ENCODE measurements around the gene FAM90A1. TPM values are rescaled to one million over a fixed set of nuclear protein-coding genes. Genes with fewer than 3 reads are reported as not detected.
"Not testable (repeated sequence)": the region's sequence is repeated elsewhere in the genome, so short reads cannot be mapped to it uniquely, and the experiment has no call there.

The FAM90A1 gene
- total and polyA plus RNA-seq, 2 donors (not counting 3 experiments of a cell fraction or from before 2014, with no cell fraction given), result 0.10 TPM; not detected in 1

DNA sequence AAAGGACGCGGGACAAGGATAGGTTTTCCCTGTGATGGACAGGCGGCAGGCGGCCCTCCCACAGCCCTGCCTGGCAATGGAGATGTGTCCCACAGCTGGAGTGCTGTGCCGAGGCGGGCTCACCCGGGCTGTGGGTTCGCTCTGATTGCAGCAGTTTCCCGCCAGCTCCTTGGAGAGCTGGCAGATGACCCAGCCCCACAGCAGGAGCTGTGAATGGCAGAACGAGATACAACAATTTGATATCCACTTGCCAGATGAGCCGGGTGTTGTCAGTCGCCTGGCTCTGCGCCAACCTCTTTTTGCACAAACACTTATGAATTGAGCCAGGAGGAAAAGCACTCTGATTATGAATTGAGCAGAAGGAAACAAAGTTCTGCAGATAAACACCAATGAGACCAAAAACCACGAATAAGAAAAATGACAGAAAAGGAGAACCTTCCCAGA, 33.7 kb upstream of the FAM90A1 start:
- H3K9ac ChIP-seq (replicated peaks; ENCODE audit: extremely low read depth, insufficient read depth, low read length); H3K9me3 ChIP-seq (replicated peaks; ENCODE audit: control insufficient read depth, insufficient read depth, low read length); H3K36me3 ChIP-seq (ENCODE audit: control insufficient read depth in 2 of 2, extremely low read depth in 1 of 2, insufficient read depth in 2 of 2, low read length in 2 of 2); H3K4me3 ChIP-seq (replicated peaks in 1 of 3; ENCODE audit: insufficient read depth in 1 of 3, low read depth in 1 of 3, low read length in 3 of 3); H3K4me1 ChIP-seq (ENCODE audit: control insufficient read depth, extremely low read depth, insufficient read depth, low read length); FAIRE-seq; BruUV-seq (replicated peaks); H2AFZ ChIP-seq (ENCODE audit: low read depth, low read length); H3K4me2 ChIP-seq (ENCODE audit: insufficient read depth, low read length); H3K79me2 ChIP-seq (ENCODE audit: control insufficient read depth, insufficient read depth, low read length); CTCF ChIA-PET; H3K27me3 ChIP-seq (ENCODE audit: control insufficient read depth in 2 of 2, insufficient read depth in 2 of 2, low read length in 2 of 2); intact Hi-C loops (cut with micrococcal nuclease); H3K27ac ChIP-seq (ENCODE audit: insufficient read depth, low read depth, low read length); H4K20me1 ChIP-seq (replicated peaks; ENCODE audit: control insufficient read depth, extremely low read depth, insufficient read depth, low read length); H3K9me1 ChIP-seq (replicated peaks; ENCODE audit: control insufficient read depth, extremely low read depth, insufficient read depth, low read length); DNase-seq (ENCODE audit: low read depth, low spot score); POLR2A ChIA-PET; dilution Hi-C loops (cut with MboI; ENCODE audit: extremely low pct_ligation_motif_present, low sequenced_read_pairs): not testable (repeated sequence)

DNA sequence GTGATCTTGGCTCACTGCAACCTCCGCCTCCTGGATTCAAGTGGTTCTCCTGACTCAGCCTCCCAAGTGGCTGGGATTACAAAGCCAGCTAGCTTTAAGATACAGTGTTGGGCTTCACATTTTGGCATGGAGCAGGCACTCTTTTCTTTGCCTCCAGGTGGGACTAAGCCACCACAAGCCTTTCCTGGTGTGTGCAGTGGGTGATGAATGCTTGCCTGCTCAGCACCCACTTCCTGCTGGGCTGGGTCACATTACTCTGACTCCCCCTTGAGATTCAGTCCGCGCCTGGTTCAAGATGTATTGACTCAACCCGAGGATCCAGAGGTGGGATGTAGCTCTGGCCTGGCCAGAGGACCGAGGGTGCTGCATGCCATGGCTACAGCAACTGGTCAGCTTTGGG, 28.9 kb upstream of the FAM90A1 start:
- H3K4me3 ChIP-seq (replicated peaks in 1 of 3; ENCODE audit: insufficient read depth in 1 of 3, low read depth in 1 of 3, low read length in 3 of 3); H3K9me1 ChIP-seq (replicated peaks; ENCODE audit: control insufficient read depth, extremely low read depth, insufficient read depth, low read length); DNase-seq (ENCODE audit: low read depth, low spot score); H3K4me2 ChIP-seq (ENCODE audit: insufficient read depth, low read length); BruUV-seq (replicated peaks); POLR2A ChIA-PET; H3K9me3 ChIP-seq (replicated peaks; ENCODE audit: control insufficient read depth, insufficient read depth, low read length); H3K27ac ChIP-seq (ENCODE audit: insufficient read depth, low read depth, low read length); H2AFZ ChIP-seq (ENCODE audit: low read depth, low read length); CTCF ChIA-PET; intact Hi-C loops (cut with micrococcal nuclease); H4K20me1 ChIP-seq (replicated peaks; ENCODE audit: control insufficient read depth, extremely low read depth, insufficient read depth, low read length); dilution Hi-C loops (cut with MboI; ENCODE audit: extremely low pct_ligation_motif_present, low sequenced_read_pairs); H3K4me1 ChIP-seq (ENCODE audit: control insufficient read depth, extremely low read depth, insufficient read depth, low read length); FAIRE-seq; H3K36me3 ChIP-seq (ENCODE audit: control insufficient read depth in 2 of 2, extremely low read depth in 1 of 2, insufficient read depth in 2 of 2, low read length in 2 of 2); H3K79me2 ChIP-seq (ENCODE audit: control insufficient read depth, insufficient read depth, low read length); H3K9ac ChIP-seq (replicated peaks; ENCODE audit: extremely low read depth, insufficient read depth, low read length); H3K27me3 ChIP-seq (ENCODE audit: control insufficient read depth in 2 of 2, insufficient read depth in 2 of 2, low read length in 2 of 2): not testable (repeated sequence)

DNA sequence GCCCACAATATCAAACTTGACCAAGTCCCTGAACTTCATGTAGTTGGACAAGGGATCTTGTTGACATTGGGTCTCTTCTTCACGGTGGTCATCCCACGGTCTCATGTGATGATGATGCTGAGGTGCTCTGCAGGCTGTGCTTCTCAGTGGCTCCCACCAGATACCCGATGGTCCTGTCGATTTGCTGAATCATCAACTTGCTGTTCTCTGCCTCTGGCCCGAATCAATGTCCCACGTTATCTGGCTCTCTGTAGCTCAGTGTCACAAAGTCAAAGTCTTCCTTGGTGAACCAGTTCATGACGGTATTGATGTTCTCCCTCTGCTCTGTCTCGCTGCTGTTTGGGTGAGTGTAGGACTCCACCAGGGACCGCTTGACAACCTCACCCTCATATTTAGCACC, 27.3 kb upstream of the FAM90A1 start:
- H3K36me3 ChIP-seq (ENCODE audit: control insufficient read depth in 2 of 2, extremely low read depth in 1 of 2, insufficient read depth in 2 of 2, low read length in 2 of 2); intact Hi-C loops (cut with micrococcal nuclease); H4K20me1 ChIP-seq (replicated peaks; ENCODE audit: control insufficient read depth, extremely low read depth, insufficient read depth, low read length); H3K9ac ChIP-seq (replicated peaks; ENCODE audit: extremely low read depth, insufficient read depth, low read length); H2AFZ ChIP-seq (ENCODE audit: low read depth, low read length); BruUV-seq (replicated peaks); H3K4me3 ChIP-seq (replicated peaks in 1 of 3; ENCODE audit: insufficient read depth in 1 of 3, low read depth in 1 of 3, low read length in 3 of 3); H3K9me3 ChIP-seq (replicated peaks; ENCODE audit: control insufficient read depth, insufficient read depth, low read length); H3K4me2 ChIP-seq (ENCODE audit: insufficient read depth, low read length); POLR2A ChIA-PET; dilution Hi-C loops (cut with MboI; ENCODE audit: extremely low pct_ligation_motif_present, low sequenced_read_pairs); CTCF ChIA-PET; H3K9me1 ChIP-seq (replicated peaks; ENCODE audit: control insufficient read depth, extremely low read depth, insufficient read depth, low read length); DNase-seq (ENCODE audit: low read depth, low spot score); H3K27me3 ChIP-seq (ENCODE audit: control insufficient read depth in 2 of 2, insufficient read depth in 2 of 2, low read length in 2 of 2); FAIRE-seq; H3K27ac ChIP-seq (ENCODE audit: insufficient read depth, low read depth, low read length); H3K79me2 ChIP-seq (ENCODE audit: control insufficient read depth, insufficient read depth, low read length); H3K4me1 ChIP-seq (ENCODE audit: control insufficient read depth, extremely low read depth, insufficient read depth, low read length): not testable (repeated sequence)

GRCh38 chr12:8252056-8252818, 24.8 kb upstream of the FAM90A1 start:
- H3K9ac ChIP-seq (replicated peaks; ENCODE audit: extremely low read depth, insufficient read depth, low read length); BruUV-seq (replicated peaks); H3K4me1 ChIP-seq (ENCODE audit: control insufficient read depth, extremely low read depth, insufficient read depth, low read length); H3K4me2 ChIP-seq (ENCODE audit: insufficient read depth, low read length); DNase-seq (ENCODE audit: low read depth, low spot score); H3K36me3 ChIP-seq (ENCODE audit: control insufficient read depth in 2 of 2, extremely low read depth in 1 of 2, insufficient read depth in 2 of 2, low read length in 2 of 2); CTCF ChIA-PET; dilution Hi-C loops (cut with MboI; ENCODE audit: extremely low pct_ligation_motif_present, low sequenced_read_pairs); H3K9me3 ChIP-seq (replicated peaks; ENCODE audit: control insufficient read depth, insufficient read depth, low read length); POLR2A ChIA-PET; intact Hi-C loops (cut with micrococcal nuclease); H3K27ac ChIP-seq (ENCODE audit: insufficient read depth, low read depth, low read length); H3K9me1 ChIP-seq (replicated peaks; ENCODE audit: control insufficient read depth, extremely low read depth, insufficient read depth, low read length); FAIRE-seq; H2AFZ ChIP-seq (ENCODE audit: low read depth, low read length); H3K4me3 ChIP-seq (replicated peaks in 1 of 3; ENCODE audit: insufficient read depth in 1 of 3, low read depth in 1 of 3, low read length in 3 of 3); H3K79me2 ChIP-seq (ENCODE audit: control insufficient read depth, insufficient read depth, low read length); H4K20me1 ChIP-seq (replicated peaks; ENCODE audit: control insufficient read depth, extremely low read depth, insufficient read depth, low read length); H3K27me3 ChIP-seq (ENCODE audit: control insufficient read depth in 2 of 2, insufficient read depth in 2 of 2, low read length in 2 of 2): not testable (repeated sequence)

Measured in endothelial cell of umbilical vein (primary cell).